GM21367 (cell line): ENCODE results near the gene AKT3.

ENCODE experiments used
- ATAC-seq: cut with Tn5 transposase; IDR thresholded peaks from one replicate; pipeline ENCODE4 v1.9.1; 2021; ENCODE audit not compliant: unreplicated experiment

The AKT3 gene

GRCh38 chr1:243732637-243733036 is 117.4 kb downstream of the AKT3 start:
- ATAC-seq: no peak

- ATAC-seq: no peak
Observed at GRCh38 chr1:243731974-243732625, 117.9 kb downstream of the AKT3 start.

- ATAC-seq: no peak
Observed at GRCh38 chr1:243731301-243731891, 118.6 kb downstream of the AKT3 start.

GRCh38 chr1:243730487-243731150 is 119.4 kb downstream of the AKT3 start:
- no peak for ATAC-seq

- ATAC-seq: no peak
Observed at GRCh38 chr1:243729956-243730355, 120.1 kb downstream of the AKT3 start.

GRCh38 chr1:243727503-243728203 is 122.4 kb downstream of the AKT3 start:
- peak; percentile 89 for ATAC-seq

- ATAC-seq: peak; percentile 12
Observed at GRCh38 chr1:243726806-243727502, 123.1 kb downstream of the AKT3 start.

- no peak for ATAC-seq
Observed at GRCh38 chr1:243725846-243726245, 124.2 kb downstream of the AKT3 start.

GRCh38 chr1:243725075-243725474 is 125.0 kb downstream of the AKT3 start:
- ATAC-seq: no peak

GRCh38 chr1:243723458-243724043 is 126.5 kb downstream of the AKT3 start:
- no peak for ATAC-seq

GRCh38 chr1:243723050-243723449 is 127.0 kb downstream of the AKT3 start:
- no peak for ATAC-seq

GRCh38 chr1:243719476-243719875 is 130.6 kb downstream of the AKT3 start:
- no peak for ATAC-seq

- no peak for ATAC-seq
Observed at GRCh38 chr1:243718893-243719292, 131.2 kb downstream of the AKT3 start.

GRCh38 chr1:243718022-243718421 is 132.0 kb downstream of the AKT3 start:
- no peak for ATAC-seq

GRCh38 chr1:243716906-243717305 is 133.1 kb downstream of the AKT3 start:
- ATAC-seq: no peak

- ATAC-seq: no peak
Observed at GRCh38 chr1:243715285-243715684, 134.8 kb downstream of the AKT3 start.

- no peak for ATAC-seq
Observed at GRCh38 chr1:243713470-243714186, 136.4 kb downstream of the AKT3 start.

- ATAC-seq: no peak
Observed at GRCh38 chr1:243712941-243713340, 137.1 kb downstream of the AKT3 start.

- ATAC-seq: no peak
Observed at GRCh38 chr1:243712242-243712641, 137.8 kb downstream of the AKT3 start.

- ATAC-seq: no peak
Observed at GRCh38 chr1:243710467-243710866, 139.6 kb downstream of the AKT3 start.
